GM12873 (cell line): ENCODE results near the gene PRG2.

Source experiments
- TF ChIP-seq, protein P1 (sequence below): IDR thresholded peaks from 2 replicates; pipeline ENCODE4 v1.5.1; 2012; ENCODE audit warnings: low read depth, mild to moderate bottlenecking, moderate library complexity, low read length, control low read depth; ENCODE audit not compliant: insufficient read depth; ENCODE audit errors: missing control alignments

The PRG2 gene

DNA sequence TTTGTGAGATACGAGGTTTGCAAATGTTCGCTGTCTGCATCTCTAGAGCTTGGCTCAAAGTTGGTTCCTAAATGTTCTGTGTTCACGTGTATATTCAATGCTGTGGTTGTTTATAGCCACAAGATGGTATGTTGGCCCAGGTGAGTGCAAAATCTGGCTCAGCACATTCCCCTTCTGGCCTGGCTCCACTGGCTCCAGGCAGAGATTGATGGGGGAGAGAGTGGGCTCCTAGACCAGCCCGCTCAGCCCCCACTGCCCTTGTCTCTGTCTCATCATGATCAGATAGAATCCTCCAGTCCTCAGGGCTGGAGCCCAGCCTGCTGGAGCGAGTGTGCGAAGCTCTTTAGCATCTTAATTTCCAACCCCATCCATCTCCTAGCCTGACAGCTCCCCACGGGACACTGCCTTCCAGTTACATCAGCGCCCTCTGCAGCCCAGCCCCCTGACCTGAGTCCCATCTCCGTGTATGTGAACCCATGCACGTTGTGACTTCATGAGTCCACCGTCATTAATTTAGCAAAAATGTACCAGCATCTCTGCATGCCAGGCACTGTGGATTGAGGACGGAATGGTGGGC, 50.3 kb downstream of the PRG2 start:
- TF ChIP-seq, protein P1, sequence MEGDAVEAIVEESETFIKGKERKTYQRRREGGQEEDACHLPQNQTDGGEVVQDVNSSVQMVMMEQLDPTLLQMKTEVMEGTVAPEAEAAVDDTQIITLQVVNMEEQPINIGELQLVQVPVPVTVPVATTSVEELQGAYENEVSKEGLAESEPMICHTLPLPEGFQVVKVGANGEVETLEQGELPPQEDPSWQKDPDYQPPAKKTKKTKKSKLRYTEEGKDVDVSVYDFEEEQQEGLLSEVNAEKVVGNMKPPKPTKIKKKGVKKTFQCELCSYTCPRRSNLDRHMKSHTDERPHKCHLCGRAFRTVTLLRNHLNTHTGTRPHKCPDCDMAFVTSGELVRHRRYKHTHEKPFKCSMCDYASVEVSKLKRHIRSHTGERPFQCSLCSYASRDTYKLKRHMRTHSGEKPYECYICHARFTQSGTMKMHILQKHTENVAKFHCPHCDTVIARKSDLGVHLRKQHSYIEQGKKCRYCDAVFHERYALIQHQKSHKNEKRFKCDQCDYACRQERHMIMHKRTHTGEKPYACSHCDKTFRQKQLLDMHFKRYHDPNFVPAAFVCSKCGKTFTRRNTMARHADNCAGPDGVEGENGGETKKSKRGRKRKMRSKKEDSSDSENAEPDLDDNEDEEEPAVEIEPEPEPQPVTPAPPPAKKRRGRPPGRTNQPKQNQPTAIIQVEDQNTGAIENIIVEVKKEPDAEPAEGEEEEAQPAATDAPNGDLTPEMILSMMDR = no peak

- TF ChIP-seq, protein P1 = no peak
Observed at GRCh38 chr11:57339328-57339727, 51.1 kb downstream of the PRG2 start.

GRCh38 chr11:57338142-57338541, 52.3 kb downstream of the PRG2 start, which contains the start of gene P2RX3:
Gene P2RX3 (plus strand): TSS chr11:57338352. CDS start chr11:57338551, 199 bp downstream.
- TF ChIP-seq, protein P1 = no peak
